ENCODE measurements around the gene HOMEZ. TPM values are rescaled to one million over a fixed set of nuclear protein-coding genes. Genes with fewer than 3 reads are reported as not detected.

The HOMEZ gene
- total RNA-seq, 1 experiment from 2014 or later = 18.2 TPM

- BruUV-seq (replicated peaks) = no TSS peak
- Histone ChIP-seq H3K9ac (ENCODE audit: low read length) (no peak overlapping the region), H3K79me2 (ENCODE audit: insufficient read depth, low read length) (no peaks in the 10 kb centered on the region), H3K4me3 (replicated peaks in 1 of 2; ENCODE audit: low read depth in 1 of 2, low read length in 2 of 2) (no peak overlapping the region), H3K4me1 (ENCODE audit: control insufficient read depth in 1 of 2, insufficient read depth in 2 of 2, low read length in 2 of 2) (no peaks in the 10 kb centered on the region; a peak in 1 of 4 replicates), H4K20me1 (ENCODE audit: insufficient read depth) (no peaks in the 10 kb centered on the region), H3K9me2 (ENCODE audit: insufficient read depth) (no peaks in the 10 kb centered on the region), H3K4me2 (ENCODE audit: low read length) (no peak overlapping the region), H3K27ac (ENCODE audit: low read depth, low read length) (no peak overlapping the region), H3K9me3 (ENCODE audit: control insufficient read depth in 1 of 2, insufficient read depth in 1 of 2, low read depth in 1 of 2, low read length in 2 of 2) (no peaks in the 10 kb centered on the region), H3K36me3 (ENCODE audit: control insufficient read depth in 1 of 2, insufficient read depth in 2 of 2, low read length in 2 of 2) (no peaks in the 10 kb centered on the region), H2AFZ (ENCODE audit: low read depth, low read length, poor library complexity, severe bottlenecking) (no peak overlapping the region), H3K27me3 (ENCODE audit: insufficient read depth, low read length) (no peaks in the 10 kb centered on the region)
- DNase-seq (ENCODE audit: low read depth, low spot score) (no peak), ATAC-seq (no peak)
- no peak for TF ChIP-seq EZH2 (IDR thresholded peaks at IDR 0.05)
- TF ChIP-seq, protein P1, sequence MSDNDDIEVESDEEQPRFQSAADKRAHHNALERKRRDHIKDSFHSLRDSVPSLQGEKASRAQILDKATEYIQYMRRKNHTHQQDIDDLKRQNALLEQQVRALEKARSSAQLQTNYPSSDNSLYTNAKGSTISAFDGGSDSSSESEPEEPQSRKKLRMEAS (IDR thresholded peaks at IDR 0.05) = no peak
- no peak for TF ChIP-seq ZFX (IDR thresholded peaks at IDR 0.05)
- no peak for TF ChIP-seq ATF3 (IDR thresholded peaks at IDR 0.05)
- TF ChIP-seq, protein P2, sequence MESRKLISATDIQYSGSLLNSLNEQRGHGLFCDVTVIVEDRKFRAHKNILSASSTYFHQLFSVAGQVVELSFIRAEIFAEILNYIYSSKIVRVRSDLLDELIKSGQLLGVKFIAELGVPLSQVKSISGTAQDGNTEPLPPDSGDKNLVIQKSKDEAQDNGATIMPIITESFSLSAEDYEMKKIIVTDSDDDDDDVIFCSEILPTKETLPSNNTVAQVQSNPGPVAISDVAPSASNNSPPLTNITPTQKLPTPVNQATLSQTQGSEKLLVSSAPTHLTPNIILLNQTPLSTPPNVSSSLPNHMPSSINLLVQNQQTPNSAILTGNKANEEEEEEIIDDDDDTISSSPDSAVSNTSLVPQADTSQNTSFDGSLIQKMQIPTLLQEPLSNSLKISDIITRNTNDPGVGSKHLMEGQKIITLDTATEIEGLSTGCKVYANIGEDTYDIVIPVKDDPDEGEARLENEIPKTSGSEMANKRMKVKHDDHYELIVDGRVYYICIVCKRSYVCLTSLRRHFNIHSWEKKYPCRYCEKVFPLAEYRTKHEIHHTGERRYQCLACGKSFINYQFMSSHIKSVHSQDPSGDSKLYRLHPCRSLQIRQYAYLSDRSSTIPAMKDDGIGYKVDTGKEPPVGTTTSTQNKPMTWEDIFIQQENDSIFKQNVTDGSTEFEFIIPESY (IDR thresholded peaks at IDR 0.05; ENCODE audit: extremely low read depth, insufficient replicate concordance, low read length) = no peak
- TF ChIP-seq RAD21 (IDR thresholded peaks at IDR 0.05; ENCODE audit: low read depth) = no peak
- TF ChIP-seq CTCF (IDR thresholded peaks at IDR 0.05 in 2 of 3, conservative IDR thresholded peaks at IDR 0.05 in 1 of 3; ENCODE audit: borderline replicate concordance in 1 of 3, insufficient read depth in 1 of 3, low read depth in 2 of 3, low read length in 2 of 3) = no peak
- TF ChIP-seq ZNF274 (IDR thresholded peaks at IDR 0.05; ENCODE audit: low read depth, low read length) = no peak
- TF ChIP-seq, protein P3, sequence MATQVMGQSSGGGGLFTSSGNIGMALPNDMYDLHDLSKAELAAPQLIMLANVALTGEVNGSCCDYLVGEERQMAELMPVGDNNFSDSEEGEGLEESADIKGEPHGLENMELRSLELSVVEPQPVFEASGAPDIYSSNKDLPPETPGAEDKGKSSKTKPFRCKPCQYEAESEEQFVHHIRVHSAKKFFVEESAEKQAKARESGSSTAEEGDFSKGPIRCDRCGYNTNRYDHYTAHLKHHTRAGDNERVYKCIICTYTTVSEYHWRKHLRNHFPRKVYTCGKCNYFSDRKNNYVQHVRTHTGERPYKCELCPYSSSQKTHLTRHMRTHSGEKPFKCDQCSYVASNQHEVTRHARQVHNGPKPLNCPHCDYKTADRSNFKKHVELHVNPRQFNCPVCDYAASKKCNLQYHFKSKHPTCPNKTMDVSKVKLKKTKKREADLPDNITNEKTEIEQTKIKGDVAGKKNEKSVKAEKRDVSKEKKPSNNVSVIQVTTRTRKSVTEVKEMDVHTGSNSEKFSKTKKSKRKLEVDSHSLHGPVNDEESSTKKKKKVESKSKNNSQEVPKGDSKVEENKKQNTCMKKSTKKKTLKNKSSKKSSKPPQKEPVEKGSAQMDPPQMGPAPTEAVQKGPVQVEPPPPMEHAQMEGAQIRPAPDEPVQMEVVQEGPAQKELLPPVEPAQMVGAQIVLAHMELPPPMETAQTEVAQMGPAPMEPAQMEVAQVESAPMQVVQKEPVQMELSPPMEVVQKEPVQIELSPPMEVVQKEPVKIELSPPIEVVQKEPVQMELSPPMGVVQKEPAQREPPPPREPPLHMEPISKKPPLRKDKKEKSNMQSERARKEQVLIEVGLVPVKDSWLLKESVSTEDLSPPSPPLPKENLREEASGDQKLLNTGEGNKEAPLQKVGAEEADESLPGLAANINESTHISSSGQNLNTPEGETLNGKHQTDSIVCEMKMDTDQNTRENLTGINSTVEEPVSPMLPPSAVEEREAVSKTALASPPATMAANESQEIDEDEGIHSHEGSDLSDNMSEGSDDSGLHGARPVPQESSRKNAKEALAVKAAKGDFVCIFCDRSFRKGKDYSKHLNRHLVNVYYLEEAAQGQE (IDR thresholded peaks at IDR 0.05; ENCODE audit: low read depth) = no peak
- TF ChIP-seq EGR1 (IDR thresholded peaks at IDR 0.05; ENCODE audit: low read depth) = no peak
- no peak for TF ChIP-seq SRF (IDR thresholded peaks at IDR 0.05; ENCODE audit: low read depth)
- no peak for TF ChIP-seq YY1 (IDR thresholded peaks at IDR 0.05; ENCODE audit: extremely low read depth, insufficient replicate concordance, low read depth, low read length)
- no peak for TF ChIP-seq POLR2A (IDR thresholded peaks at IDR 0.05; ENCODE audit: borderline replicate concordance, extremely low read depth, insufficient read depth, insufficient read length)
- no peak for TF ChIP-seq CBX3 (IDR thresholded peaks at IDR 0.05; ENCODE audit: low read depth)
- TF ChIP-seq JUND (IDR thresholded peaks at IDR 0.05) = no peak
- intact Hi-C loops (cut with micrococcal nuclease) = no loop called here
- RAD21 ChIA-PET (ENCODE audit: low non-redundant PET in 1 of 2, low total read pairs in 2 of 2, uncharacterized antibody in 2 of 2, unreplicated experiment in 2 of 2) = no interaction called here
- CTCF ChIA-PET = no interaction called here
- POLR2A ChIA-PET = interaction anchor here (0.9 kb wide), 1 partner anchor 34 kb away, joined by 3 read pairs; the partner anchor contains the start of gene HOMEZ
Measured at GRCh38 chr14:23252006-23252405, 33.9 kb downstream of the HOMEZ start.

Data from HCT116 (cell line).